CD4-positive, alpha-beta T cell (primary cell): ENCODE results near the gene SH3BP5. TPM values are rescaled to one million over a fixed set of nuclear protein-coding genes. Genes with fewer than 3 reads are reported as not detected.

Experiments used
- ATAC-seq: fragments of 200-7000 bp; cut with Tn5 transposase; one replicate; pipeline ENCODE4 v1.10.0; 2022; ENCODE audit warnings: mild to moderate bottlenecking; ENCODE audit not compliant: poor library complexity
- CTCF ChIA-PET: fragments of 350-600 bp; sonication (Branson Sonifier 250); formaldehyde crosslinking; loops from one replicate; lab custom pipeline; 2021; ENCODE audit warnings: antibody characterized with exemption, inconsistent platforms; lab: Charles Lee
- POLR2A ChIA-PET: fragments of 350-600 bp; sonication (Branson Sonifier 250); formaldehyde crosslinking; loops from one replicate; lab custom pipeline; 2021; ENCODE audit warnings: antibody characterized with exemption, inconsistent platforms; lab: Charles Lee
- DNase-seq, 14 experiments: peaks; one replicate each; pipeline ENCODE4 v3.0.0-alpha.2; 2013 to 2020; ENCODE audit warnings: mixed read lengths in 2 of 14
- H3K27ac ChIP-seq, 2 donors: one replicate each; pipeline versions ENCODE4 v1.5.1 to v1.7.0; 2013; ENCODE audit warnings: low read length in 2 of 2, low read depth in 1 of 2, mild to moderate bottlenecking in 1 of 2
- H3K27me3 ChIP-seq, 2 experiments: 1 replicate in 1 of 2; 2 replicates in 1 of 2; pipeline versions ENCODE4 v1.6.1 to v1.7.0; 2013; ENCODE audit warnings: low read length in 2 of 2, control low read depth in 1 of 2, mild to moderate bottlenecking in 1 of 2, moderate library complexity in 1 of 2; ENCODE audit not compliant: insufficient read depth in 2 of 2, control insufficient read depth in 1 of 2
- H3K36me3 ChIP-seq: one replicate; pipeline ENCODE4 v1.6.1; 2013; ENCODE audit warnings: low read length, control low read depth; ENCODE audit not compliant: insufficient read depth
- H3K4me1 ChIP-seq: one replicate; pipeline ENCODE4 v1.6.1; 2013; ENCODE audit warnings: low read length, control low read depth; ENCODE audit not compliant: insufficient read depth
- H3K4me3 ChIP-seq: one replicate; pipeline ENCODE4 v1.5.1; 2013; ENCODE audit warnings: mild to moderate bottlenecking, low read length, moderate library complexity
- H3K9me3 ChIP-seq, 2 experiments: 1 replicate in 1 of 2; 2 replicates in 1 of 2; pipeline versions ENCODE4 v1.6.1 to v1.7.0; 2013; ENCODE audit warnings: low read length in 2 of 2, mild to moderate bottlenecking in 2 of 2, control low read depth in 1 of 2, moderate library complexity in 1 of 2; ENCODE audit not compliant: control insufficient read depth in 1 of 2, insufficient read depth in 1 of 2
- H3K27ac Mint-ChIP-seq: one replicate; pipeline ENCODE4 v1.8.0; 2020; ENCODE audit warnings: mixed read lengths
- H3K27me3 Mint-ChIP-seq: one replicate; pipeline ENCODE4 v1.8.0; 2021; ENCODE audit warnings: mixed read lengths
- H3K36me3 Mint-ChIP-seq: one replicate; pipeline ENCODE4 v1.8.0; 2021; ENCODE audit warnings: low read depth, mixed read lengths
- H3K4me1 Mint-ChIP-seq: one replicate; pipeline ENCODE4 v1.8.0; 2021; ENCODE audit warnings: low read depth, mixed read lengths
- H3K4me3 Mint-ChIP-seq: one replicate; pipeline ENCODE4 v1.8.0; 2020; ENCODE audit warnings: mild to moderate bottlenecking, mixed read lengths
- H3K9me3 Mint-ChIP-seq: one replicate; pipeline ENCODE4 v1.8.0; 2020; ENCODE audit warnings: mixed read lengths
- intact Hi-C, 2 experiments: fragments of 100-400 bp; cut with DNase I in 1 of 2; cut with micrococcal nuclease in 1 of 2; formaldehyde crosslinking; loops; one replicate each; pipeline versions ENCODE4 v1.15.1 to v1.9.0; 2023 to 2025; cut with DNase I, micrococcal nuclease
- total RNA-seq, 174 experiments: library from RNA in 2 of 174; stranded (reverse) in 2 of 174; gene quantifications; one replicate each; pipeline ENCODE4 v1.2.3 and lab custom pipeline; 2021 to 2026
- TF ChIP-seq, protein P1 (sequence below): fragments of 200-600 bp; IDR thresholded peaks from one replicate; pipeline ENCODE4 v1.8.0; 2022; ENCODE audit warnings: antibody characterized with exemption, mild to moderate bottlenecking

The SH3BP5 gene
- total RNA-seq, 2 experiments from 2014 or later = 16.8 to 17.7 TPM

- Mint-ChIP-seq H3K4me1 (peaks cover 35% of the 10 kb centered on the region), H3K27ac (no peak overlapping the region), H3K4me3 (no peak overlapping the region), H3K9me3 (no peaks in the 10 kb centered on the region), H3K27me3 (no peaks in the 10 kb centered on the region), H3K36me3 (peaks cover 88% of the 10 kb centered on the region)
- Histone ChIP-seq H3K4me1 (peaks cover 8% of the 10 kb centered on the region), H3K4me3 (no peak overlapping the region), H3K9me3 (no peaks in the 10 kb centered on the region), H3K27me3 (no peaks in the 10 kb centered on the region), H3K27ac (no peak overlapping the region), H3K36me3 (peaks cover 61% of the 10 kb centered on the region)
- intact Hi-C loops = loop anchor here in 1 of 2 experiments (5.0 kb wide), 1 partner anchor 643 kb away; no protein-coding TSS in a partner anchor
- DNase-seq (no peak), ATAC-seq (no peak)
- TF ChIP-seq, protein P1, sequence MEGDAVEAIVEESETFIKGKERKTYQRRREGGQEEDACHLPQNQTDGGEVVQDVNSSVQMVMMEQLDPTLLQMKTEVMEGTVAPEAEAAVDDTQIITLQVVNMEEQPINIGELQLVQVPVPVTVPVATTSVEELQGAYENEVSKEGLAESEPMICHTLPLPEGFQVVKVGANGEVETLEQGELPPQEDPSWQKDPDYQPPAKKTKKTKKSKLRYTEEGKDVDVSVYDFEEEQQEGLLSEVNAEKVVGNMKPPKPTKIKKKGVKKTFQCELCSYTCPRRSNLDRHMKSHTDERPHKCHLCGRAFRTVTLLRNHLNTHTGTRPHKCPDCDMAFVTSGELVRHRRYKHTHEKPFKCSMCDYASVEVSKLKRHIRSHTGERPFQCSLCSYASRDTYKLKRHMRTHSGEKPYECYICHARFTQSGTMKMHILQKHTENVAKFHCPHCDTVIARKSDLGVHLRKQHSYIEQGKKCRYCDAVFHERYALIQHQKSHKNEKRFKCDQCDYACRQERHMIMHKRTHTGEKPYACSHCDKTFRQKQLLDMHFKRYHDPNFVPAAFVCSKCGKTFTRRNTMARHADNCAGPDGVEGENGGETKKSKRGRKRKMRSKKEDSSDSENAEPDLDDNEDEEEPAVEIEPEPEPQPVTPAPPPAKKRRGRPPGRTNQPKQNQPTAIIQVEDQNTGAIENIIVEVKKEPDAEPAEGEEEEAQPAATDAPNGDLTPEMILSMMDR = no peak
- CTCF ChIA-PET = interaction anchor here (2.3 kb wide), 1 partner anchor 12 kb away, joined by 10 read pairs; no protein-coding TSS in a partner anchor
- POLR2A ChIA-PET = interaction anchor here (2.8 kb wide), 1 partner anchor 9 kb away, joined by 14 read pairs; the partner anchor contains the start of gene CAPN7
Measured at GRCh38 chr3:15214758-15215157, 117.6 kb downstream of the SH3BP5 start.

- DNase-seq = no peak
- Mint-ChIP-seq H3K27ac (no peak overlapping the region), H3K4me1 (peaks cover 53% of the 10 kb centered on the region), H3K4me3 (no peak overlapping the region), H3K27me3 (no peaks in the 10 kb centered on the region), H3K9me3 (no peaks in the 10 kb centered on the region), H3K36me3 (peaks cover 80% of the 10 kb centered on the region)
- Histone ChIP-seq H3K27ac (no peak overlapping the region), H3K4me3 (no peak overlapping the region), H3K27me3 (no peaks in the 10 kb centered on the region), H3K36me3 (peaks cover 41% of the 10 kb centered on the region), H3K4me1 (peaks cover 14% of the 10 kb centered on the region), H3K9me3 (no peaks in the 10 kb centered on the region)
- ATAC-seq = no peak
- ChIA-PET POLR2A (no interaction called here), CTCF (no interaction called here)
- TF ChIP-seq, protein P1 = no peak
- intact Hi-C loops = loop anchor here in 1 of 2 experiments (5.0 kb wide), 1 partner anchor 645 kb away; no protein-coding TSS in a partner anchor
Measured at GRCh38 chr3:15211937-15212336, 120.4 kb downstream of the SH3BP5 start.

DNA sequence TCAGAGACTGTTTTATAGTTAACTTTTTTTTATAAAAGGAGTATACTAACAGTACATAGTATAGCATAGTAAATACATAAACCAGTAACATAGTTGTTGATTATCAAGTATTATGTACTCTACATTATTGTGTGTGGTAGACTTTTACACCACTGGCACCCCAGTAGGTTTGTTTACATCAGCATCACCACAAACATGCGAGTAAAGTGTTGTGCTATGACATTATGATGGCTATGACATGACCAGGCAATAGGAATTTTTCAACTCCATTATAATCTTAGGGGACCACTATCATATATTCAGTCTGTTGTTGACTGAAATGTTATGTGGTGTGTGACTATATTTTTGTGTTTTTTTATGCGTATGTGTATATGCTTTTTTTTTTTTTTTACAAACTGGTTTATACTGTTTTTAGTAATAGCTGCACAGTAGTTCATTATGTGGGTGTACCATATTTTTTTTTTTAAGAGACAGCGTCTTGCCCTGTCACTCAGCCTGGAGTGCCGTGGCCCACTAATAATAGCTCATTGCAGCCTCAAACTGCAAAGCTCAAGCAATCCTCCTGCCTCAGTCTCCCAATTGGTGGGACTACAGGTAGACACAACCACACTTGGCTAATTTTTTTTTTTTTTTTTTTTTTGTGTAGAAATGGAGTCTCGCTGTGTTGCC lies 124.4 kb downstream of the SH3BP5 start:
- H3K27ac Mint-ChIP-seq = peak overlapping the region; percentile 93
- Histone ChIP-seq H3K9me3 (no peaks in the 10 kb centered on the region), H3K27ac (no peak overlapping the region), H3K27me3 (no peaks in the 10 kb centered on the region), H3K36me3 (peaks cover 19% of the 10 kb centered on the region), H3K4me3 (peak overlapping the region; percentile 84), H3K4me1 (peaks cover 19% of the 10 kb centered on the region)
- peaks cover 47% of the 10 kb centered on the region for H3K4me1 Mint-ChIP-seq
- no peaks in the 10 kb centered on the region for H3K9me3 Mint-ChIP-seq
- no peak for ATAC-seq
- ChIA-PET CTCF (interaction anchor here (1.2 to 2.9 kb wide), 3 partner anchors 61 to 197 kb away, joined by 3 to 17 read pairs (median 4); partner anchors contain the start of gene SH3BP5), POLR2A (interaction anchor here (0.6 to 2.8 kb wide), 9 partner anchors 9 to 940 kb away, joined by 3 to 23 read pairs (median 4); partner anchors contain the start of genes BTD, HACL1, RBSN and SLC6A6)
- TF ChIP-seq, protein P1 = no peak
- peak overlapping the region; percentile 82 for H3K4me3 Mint-ChIP-seq
- H3K27me3 Mint-ChIP-seq = no peaks in the 10 kb centered on the region
- intact Hi-C loops = loop anchor here (5.0 to 10.0 kb wide), 6 partner anchors 59 to 1337 kb away; partner anchors contain the start of genes CCDC174 (in 1 of the 2), RBSN (in 1 of the 2) and SH3BP5 (in 1 of the 2)
- H3K36me3 Mint-ChIP-seq = peaks cover 50% of the 10 kb centered on the region
- DNase-seq = no peak
